ENCODE measurements around the gene POP7.

- TF ChIP-seq CTCF (IDR thresholded peaks at IDR 0.05): no peak
- TF ChIP-seq POLR2A (IDR thresholded peaks at IDR 0.05): no peak
Observed at GRCh38 chr7:100685049-100685605, 20.8 kb upstream of the POP7 start.
